ENCODE data around the gene RDH11. TPM values are rescaled to one million over a fixed set of nuclear protein-coding genes. Genes with fewer than 3 reads are reported as not detected.

RDH11 gene
- total RNA-seq, 1 experiment from 2014 or later, result 54.6 TPM

DNA sequence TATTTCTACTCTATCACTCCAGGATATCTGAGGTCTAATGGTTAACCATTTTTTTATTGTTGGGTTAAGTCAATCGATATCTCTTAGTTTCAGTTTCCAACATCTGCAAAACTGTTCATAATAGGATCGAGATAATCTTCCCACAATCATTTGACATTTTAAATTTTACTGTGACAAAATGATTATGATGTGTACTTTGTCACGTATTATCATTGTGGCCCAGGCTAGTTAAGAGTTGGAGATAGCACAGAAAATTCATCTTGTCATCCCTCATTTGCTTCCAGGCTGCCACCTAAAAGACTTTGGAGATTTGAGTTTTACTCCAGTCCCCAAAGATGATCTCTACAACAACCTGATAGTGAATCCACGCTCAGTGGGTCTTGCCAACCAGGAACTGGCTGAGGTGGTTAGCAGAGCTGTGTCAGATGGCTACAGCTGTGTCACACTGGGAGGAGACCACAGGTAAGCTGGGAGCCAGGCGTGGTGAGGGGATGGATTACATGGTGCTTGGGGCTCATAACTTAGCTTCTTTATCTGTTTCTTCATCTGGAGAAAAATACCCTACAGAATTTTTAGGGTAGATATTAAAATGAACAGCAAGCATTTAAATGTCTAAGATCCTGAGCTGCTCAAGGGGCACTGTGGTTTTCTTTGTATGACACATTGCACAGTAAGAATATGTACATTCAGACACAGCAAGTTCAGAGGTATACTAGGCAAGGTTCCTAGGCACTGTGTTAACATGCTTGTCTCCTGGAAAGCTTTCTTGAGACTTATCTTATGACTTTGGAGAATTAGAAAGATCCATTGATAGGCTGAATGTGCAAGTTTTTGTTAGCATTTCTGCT, 53.4 kb downstream of the RDH11 start:
- Histone ChIP-seq H3K9ac (ENCODE audit: low read length) (no peak overlapping the region), H3K79me2 (ENCODE audit: insufficient read depth, low read length) (no peaks in the 10 kb centered on the region), H3K36me3 (ENCODE audit: control insufficient read depth in 1 of 2, insufficient read depth in 2 of 2, low read length in 2 of 2) (peaks cover 0 to 2% of the 10 kb centered on the region in 2 experiments; a peak in 1 of 4 replicates), H3K9me2 (ENCODE audit: insufficient read depth) (no peaks in the 10 kb centered on the region), H3K4me3 (replicated peaks in 1 of 2; ENCODE audit: low read depth in 1 of 2, low read length in 2 of 2) (no peak overlapping the region), H3K27ac (ENCODE audit: low read depth, low read length) (no peak overlapping the region), H3K27me3 (ENCODE audit: insufficient read depth, low read length) (no peaks in the 10 kb centered on the region), H3K9me3 (ENCODE audit: control insufficient read depth in 1 of 2, insufficient read depth in 1 of 2, low read depth in 1 of 2, low read length in 2 of 2) (no peaks in the 10 kb centered on the region), H3K4me1 (ENCODE audit: control insufficient read depth in 1 of 2, insufficient read depth in 2 of 2, low read length in 2 of 2) (peaks cover 2 to 15% of the 10 kb centered on the region in 2 experiments), H4K20me1 (ENCODE audit: insufficient read depth) (no peaks in the 10 kb centered on the region), H2AFZ (ENCODE audit: low read depth, low read length, poor library complexity, severe bottlenecking) (no peak overlapping the region), H3K4me2 (ENCODE audit: low read length) (no peak overlapping the region)
- TF ChIP-seq SIN3A (IDR thresholded peaks at IDR 0.05; ENCODE audit: low read depth), result no peak
- no peak for TF ChIP-seq TCF7L2 (IDR thresholded peaks at IDR 0.05; ENCODE audit: borderline replicate concordance, extremely low read depth, insufficient read depth, insufficient read length)
- no peak for TF ChIP-seq MAX (IDR thresholded peaks at IDR 0.05)
- TF ChIP-seq, protein P1, sequence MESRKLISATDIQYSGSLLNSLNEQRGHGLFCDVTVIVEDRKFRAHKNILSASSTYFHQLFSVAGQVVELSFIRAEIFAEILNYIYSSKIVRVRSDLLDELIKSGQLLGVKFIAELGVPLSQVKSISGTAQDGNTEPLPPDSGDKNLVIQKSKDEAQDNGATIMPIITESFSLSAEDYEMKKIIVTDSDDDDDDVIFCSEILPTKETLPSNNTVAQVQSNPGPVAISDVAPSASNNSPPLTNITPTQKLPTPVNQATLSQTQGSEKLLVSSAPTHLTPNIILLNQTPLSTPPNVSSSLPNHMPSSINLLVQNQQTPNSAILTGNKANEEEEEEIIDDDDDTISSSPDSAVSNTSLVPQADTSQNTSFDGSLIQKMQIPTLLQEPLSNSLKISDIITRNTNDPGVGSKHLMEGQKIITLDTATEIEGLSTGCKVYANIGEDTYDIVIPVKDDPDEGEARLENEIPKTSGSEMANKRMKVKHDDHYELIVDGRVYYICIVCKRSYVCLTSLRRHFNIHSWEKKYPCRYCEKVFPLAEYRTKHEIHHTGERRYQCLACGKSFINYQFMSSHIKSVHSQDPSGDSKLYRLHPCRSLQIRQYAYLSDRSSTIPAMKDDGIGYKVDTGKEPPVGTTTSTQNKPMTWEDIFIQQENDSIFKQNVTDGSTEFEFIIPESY (IDR thresholded peaks at IDR 0.05; ENCODE audit: extremely low read depth, insufficient replicate concordance, low read length), result no peak
- TF ChIP-seq CEBPB (IDR thresholded peaks at IDR 0.05; ENCODE audit: low read depth), result no peak
- no peak for TF ChIP-seq ELF1 (IDR thresholded peaks at IDR 0.05; ENCODE audit: borderline replicate concordance, low read depth)
- no peak for TF ChIP-seq EZH2 (IDR thresholded peaks at IDR 0.05)
- no peak for TF ChIP-seq YY1 (IDR thresholded peaks at IDR 0.05; ENCODE audit: extremely low read depth, insufficient replicate concordance, low read depth, low read length)
- TF ChIP-seq EGR1 (IDR thresholded peaks at IDR 0.05; ENCODE audit: low read depth), result no peak
- TF ChIP-seq ZNF274 (IDR thresholded peaks at IDR 0.05; ENCODE audit: low read depth, low read length), result no peak
- TF ChIP-seq FOSL1 (IDR thresholded peaks at IDR 0.05; ENCODE audit: low read depth), result no peak
- TF ChIP-seq CTCF (IDR thresholded peaks at IDR 0.05 in 2 of 3, conservative IDR thresholded peaks at IDR 0.05 in 1 of 3; ENCODE audit: borderline replicate concordance in 1 of 3, insufficient read depth in 1 of 3, low read depth in 2 of 3, low read length in 2 of 3), result no peak
- TF ChIP-seq EZH2phosphoT487 (IDR thresholded peaks at IDR 0.05; ENCODE audit: borderline replicate concordance), result no peak
- no TSS peak for BruUV-seq (replicated peaks)
- ChIA-PET POLR2A (no interaction called here), CTCF (interaction anchor here (0.7 kb wide), 1 partner anchor 25 kb away, joined by 3 read pairs; no protein-coding TSS in a partner anchor), RAD21 (ENCODE audit: low non-redundant PET in 1 of 2, low total read pairs in 2 of 2, uncharacterized antibody in 2 of 2, unreplicated experiment in 2 of 2) (no interaction called here)
- intact Hi-C loops (cut with micrococcal nuclease), result no loop called here
- ATAC-seq, result no peak
- DNase-seq (ENCODE audit: low read depth, low spot score), result no peak
